Neural crest cell (in vitro differentiated cells): ENCODE results near the gene PLEKHA5. TPM values are rescaled to one million over a fixed set of nuclear protein-coding genes. Genes with fewer than 3 reads are reported as not detected.

Experiments
- DNase-seq: peaks from one replicate; pipeline ENCODE4 v3.0.0; 2021; ENCODE audit warnings: low read depth, mixed read lengths, low spot score
- H3K27ac Mint-ChIP-seq: one replicate; pipeline ENCODE4 v1.8.0; 2021; ENCODE audit warnings: mild to moderate bottlenecking, mixed read lengths; ENCODE audit not compliant: unreplicated experiment
- H3K27me3 Mint-ChIP-seq: 2 replicates; pipeline ENCODE4 v1.8.0; 2021; ENCODE audit warnings: low read depth, mild to moderate bottlenecking, mixed read lengths
- H3K36me3 Mint-ChIP-seq: 2 replicates; pipeline ENCODE4 v1.8.0; 2021; ENCODE audit warnings: low read depth, mild to moderate bottlenecking, mixed read lengths
- H3K4me1 Mint-ChIP-seq: 2 replicates; pipeline ENCODE4 v1.8.0; 2021; ENCODE audit warnings: mixed read lengths
- H3K4me3 Mint-ChIP-seq: one replicate; pipeline ENCODE4 v1.8.0; 2021; ENCODE audit warnings: mild to moderate bottlenecking, mixed read lengths
- H3K9me3 Mint-ChIP-seq: 2 replicates; pipeline ENCODE4 v1.8.0; 2021; ENCODE audit warnings: mixed read lengths
- total RNA-seq: library from RNA; stranded (reverse); gene quantifications from 2 replicates; pipeline ENCODE4 v1.2.1, GENCODE V29; 2021
- TF ChIP-seq, protein P1 (sequence below): fragments of 200-600 bp; sonication (generic); conservative IDR thresholded peaks from 2 replicates; pipeline ENCODE4 v1.5.0; 2021; ENCODE audit warnings: antibody characterized with exemption, mild to moderate bottlenecking

Gene PLEKHA5
- total RNA-seq, 1 donor from 2014 or later, result 39.2 TPM

DNA sequence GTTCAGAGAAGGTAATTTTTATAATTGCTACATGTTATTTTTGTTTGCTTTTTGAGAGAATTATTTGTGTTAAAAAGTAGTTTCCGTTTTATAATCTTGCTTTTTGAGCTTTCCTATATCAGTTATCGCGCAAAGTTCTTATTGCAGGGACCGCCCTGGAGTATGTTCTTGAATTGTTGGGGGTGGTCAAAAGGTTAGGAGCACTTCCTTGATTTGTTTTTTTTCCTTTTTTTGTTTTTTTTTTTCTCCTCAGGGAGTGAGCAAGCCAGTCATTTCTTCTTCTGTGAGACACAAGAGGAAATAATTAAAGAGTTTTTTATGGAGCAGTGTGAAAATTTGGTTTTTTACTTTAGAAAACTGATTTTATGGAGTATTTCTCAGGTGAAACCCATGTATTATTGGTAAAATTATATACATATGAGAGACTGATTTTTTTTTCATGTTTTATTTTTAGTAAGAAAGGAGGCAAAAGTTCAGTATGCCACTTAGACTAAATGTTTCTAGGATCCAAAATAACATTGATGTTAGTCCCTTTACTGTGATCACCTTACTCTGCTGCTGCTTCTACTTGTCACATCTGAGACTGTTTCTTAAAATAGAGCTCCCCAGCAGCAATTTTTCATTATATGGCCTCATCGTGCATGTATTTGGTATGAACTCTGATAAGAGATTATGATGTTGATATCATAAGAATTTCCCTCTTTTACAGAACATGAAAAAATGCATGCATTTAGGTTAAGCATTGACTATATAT lies 26.6 kb downstream of the PLEKHA5 start:
- H3K9me3 Mint-ChIP-seq, result no peaks in the 10 kb centered on the region
- H3K4me3 Mint-ChIP-seq, result no peak overlapping the region
- H3K4me1 Mint-ChIP-seq, result peaks cover 6% of the 10 kb centered on the region
- no peak for DNase-seq
- H3K27me3 Mint-ChIP-seq, result no peaks in the 10 kb centered on the region
- no peak overlapping the region for H3K27ac Mint-ChIP-seq
- peaks cover 6% of the 10 kb centered on the region for H3K36me3 Mint-ChIP-seq
- TF ChIP-seq, protein P1, sequence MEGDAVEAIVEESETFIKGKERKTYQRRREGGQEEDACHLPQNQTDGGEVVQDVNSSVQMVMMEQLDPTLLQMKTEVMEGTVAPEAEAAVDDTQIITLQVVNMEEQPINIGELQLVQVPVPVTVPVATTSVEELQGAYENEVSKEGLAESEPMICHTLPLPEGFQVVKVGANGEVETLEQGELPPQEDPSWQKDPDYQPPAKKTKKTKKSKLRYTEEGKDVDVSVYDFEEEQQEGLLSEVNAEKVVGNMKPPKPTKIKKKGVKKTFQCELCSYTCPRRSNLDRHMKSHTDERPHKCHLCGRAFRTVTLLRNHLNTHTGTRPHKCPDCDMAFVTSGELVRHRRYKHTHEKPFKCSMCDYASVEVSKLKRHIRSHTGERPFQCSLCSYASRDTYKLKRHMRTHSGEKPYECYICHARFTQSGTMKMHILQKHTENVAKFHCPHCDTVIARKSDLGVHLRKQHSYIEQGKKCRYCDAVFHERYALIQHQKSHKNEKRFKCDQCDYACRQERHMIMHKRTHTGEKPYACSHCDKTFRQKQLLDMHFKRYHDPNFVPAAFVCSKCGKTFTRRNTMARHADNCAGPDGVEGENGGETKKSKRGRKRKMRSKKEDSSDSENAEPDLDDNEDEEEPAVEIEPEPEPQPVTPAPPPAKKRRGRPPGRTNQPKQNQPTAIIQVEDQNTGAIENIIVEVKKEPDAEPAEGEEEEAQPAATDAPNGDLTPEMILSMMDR, result no peak

- peaks cover 6% of the 10 kb centered on the region for H3K4me1 Mint-ChIP-seq
- DNase-seq, result no peak
Measured at GRCh38 chr12:19158923-19159322, 29.4 kb downstream of the PLEKHA5 start.

DNA sequence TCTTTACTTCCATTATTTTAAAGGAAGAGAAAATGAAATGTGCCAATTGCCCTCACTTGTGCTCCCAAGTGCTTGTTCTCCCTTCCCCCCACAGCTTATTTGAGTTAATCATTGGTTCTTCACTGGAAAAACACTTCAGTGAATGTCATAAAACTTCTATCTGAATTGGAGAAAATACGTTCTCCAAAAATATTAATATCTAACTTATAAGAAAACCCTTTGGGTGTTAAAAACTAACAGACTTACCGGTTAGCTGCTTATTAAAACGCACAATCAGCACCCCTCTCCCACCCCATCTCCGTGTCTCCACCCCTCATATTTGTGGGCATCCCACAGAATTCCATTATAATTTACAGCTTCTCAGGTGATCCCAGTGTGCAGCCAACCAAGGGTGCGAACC lies 31.7 kb downstream of the PLEKHA5 start:
- Mint-ChIP-seq H3K27ac (no peak overlapping the region), H3K9me3 (peaks cover 3% of the 10 kb centered on the region), H3K4me1 (peaks cover under 1% of the 10 kb centered on the region), H3K4me3 (no peak overlapping the region), H3K36me3 (peaks cover 5% of the 10 kb centered on the region), H3K27me3 (no peaks in the 10 kb centered on the region)
- TF ChIP-seq, protein P1, result no peak
- no peak for DNase-seq

More at GRCh38 chr12:19158923-19159322, 29.4 kb downstream of the PLEKHA5 start:
- Mint-ChIP-seq H3K27ac (no peak overlapping the region), H3K27me3 (no peaks in the 10 kb centered on the region), H3K9me3 (peaks cover 3% of the 10 kb centered on the region), H3K4me3 (no peak overlapping the region), H3K36me3 (peaks cover 5% of the 10 kb centered on the region)
- TF ChIP-seq, protein P1, result no peak

DNA sequence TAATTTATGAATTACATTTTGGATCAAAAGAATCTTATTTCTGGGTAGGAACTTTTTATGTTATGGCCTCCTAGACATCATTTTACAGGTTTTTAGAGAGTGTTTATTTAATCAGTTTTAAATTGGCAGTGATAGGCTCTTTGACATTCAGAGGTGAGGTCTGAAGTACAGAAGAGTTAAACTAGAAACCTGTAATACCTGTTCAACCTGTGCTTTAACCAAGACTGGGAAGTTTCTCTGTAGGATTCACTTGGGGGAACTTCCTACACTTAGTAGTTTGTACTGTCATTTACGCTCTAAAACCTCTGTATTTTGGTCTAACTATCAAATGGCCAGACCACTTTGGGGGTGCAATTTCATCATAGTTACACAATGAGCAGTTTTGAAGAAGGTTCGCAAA lies 35.9 kb downstream of the PLEKHA5 start:
- Mint-ChIP-seq H3K4me1 (peaks cover 4% of the 10 kb centered on the region), H3K4me3 (no peak overlapping the region), H3K27ac (no peak overlapping the region), H3K9me3 (peaks cover 3% of the 10 kb centered on the region), H3K36me3 (peaks cover 5% of the 10 kb centered on the region), H3K27me3 (no peaks in the 10 kb centered on the region)
- DNase-seq, result no peak
- TF ChIP-seq, protein P1, result no peak

GRCh38 chr12:19166387-19166786 lies 36.9 kb downstream of the PLEKHA5 start:
- TF ChIP-seq, protein P1, result no peak
- no peak overlapping the region for H3K4me3 Mint-ChIP-seq
- H3K9me3 Mint-ChIP-seq, result peaks cover 3% of the 10 kb centered on the region
- H3K27ac Mint-ChIP-seq, result no peak overlapping the region
- H3K36me3 Mint-ChIP-seq, result peaks cover 5% of the 10 kb centered on the region
- no peak for DNase-seq
- H3K27me3 Mint-ChIP-seq, result no peaks in the 10 kb centered on the region
- peaks cover 4% of the 10 kb centered on the region for H3K4me1 Mint-ChIP-seq
